ENCODE data around the gene MAT2A. TPM values are rescaled to one million over a fixed set of nuclear protein-coding genes. Genes with fewer than 3 reads are reported as not detected.

Gene MAT2A
- total and polyA plus RNA-seq, 12 donors: 81.7 to 460 (median 122) TPM

DNA sequence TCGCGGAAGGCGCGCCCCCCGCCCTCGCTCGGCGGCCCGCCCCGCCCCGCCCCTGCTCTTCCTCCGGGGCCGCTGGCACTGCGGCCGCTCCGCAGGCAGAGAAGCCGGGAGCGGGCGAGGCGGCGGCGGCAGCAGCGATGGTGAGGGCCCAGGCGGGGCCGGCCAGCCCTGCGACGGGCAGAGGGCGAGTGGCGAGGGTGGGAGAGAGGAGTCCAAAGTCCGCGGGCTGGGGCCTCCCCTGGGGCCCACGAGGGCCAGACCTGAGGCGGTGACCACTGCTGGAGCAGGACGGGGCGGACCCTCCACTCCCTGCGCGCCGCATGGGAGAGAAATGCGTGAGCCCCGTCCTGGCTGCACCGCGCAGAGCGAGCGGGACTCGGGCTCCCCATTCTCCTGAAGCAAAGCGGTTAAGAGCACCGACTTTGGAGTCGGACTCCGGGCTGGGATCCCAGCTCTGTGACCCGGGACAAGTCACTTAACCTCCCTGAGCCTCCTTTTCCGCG is 45.4 kb downstream of the MAT2A start, which contains the start of gene VAMP5:
TSS of gene VAMP5 (plus strand) at position 78 of the 503 bp plus-strand sequence. CDS start at position 138, 60 bp downstream.
- peak in 1 of 2 donors; percentile 57 for DNase-seq
- H3K9me3 ChIP-seq: no peaks in the 10 kb centered on the region
- H3K27me3 ChIP-seq: no peaks in the 10 kb centered on the region
- H3K4me1 ChIP-seq: peaks cover 9 to 80% (median 64%) of the 10 kb centered on the region in 9 donors
- peaks cover 0 to 15% (median 0%) of the 10 kb centered on the region in 9 donors for H3K36me3 ChIP-seq
- intact Hi-C loops (cut with DNase I): no loop called here
- H3K4me3 ChIP-seq: peak within 1 kb of the TSS; percentile 45 to 83 (median 76)
- H3K27ac ChIP-seq: peak within 1 kb of the TSS; percentile 62 to 97 (median 93)
- 6% methylated on average over 50 to 52 of the region's 52 CpGs for WGBS, 2 donors
- peak; percentile 55 to 69 (median 62) for ATAC-seq
- TF ChIP-seq CTCF (IDR thresholded peaks at IDR 0.05): no peak

GRCh38 chr2:85584857-85585780 is 46.2 kb downstream of the MAT2A start:
- Histone ChIP-seq H3K4me1 (peaks cover 11 to 80% (median 64%) of the 10 kb centered on the region in 9 donors), H3K36me3 (peaks cover 0 to 15% (median 0%) of the 10 kb centered on the region in 9 donors), H3K27ac (peak overlapping the region; percentile 62 to 97 (median 93)), H3K9me3 (no peaks in the 10 kb centered on the region), H3K4me3 (peak overlapping the region; percentile 45 to 83 (median 76)), H3K27me3 (no peaks in the 10 kb centered on the region)
- TF ChIP-seq CTCF (IDR thresholded peaks at IDR 0.05): no peak
- intact Hi-C loops (cut with DNase I): no loop called here
- DNase-seq (peak in 1 of 2 donors; percentile 54), ATAC-seq (peak; percentile 36 to 78 (median 68))
- WGBS, 2 donors: 31 to 46% methylated on average over 9 of the region's 9 CpGs

GRCh38 chr2:85585781-85586105 is 46.8 kb downstream of the MAT2A start:
- DNase-seq (no peak), ATAC-seq (peak in 3 of 8 donors; percentile 0 to 3 (median 2))
- H3K4me3 ChIP-seq: peak overlapping the region in 8 of 10 donors; percentile 55 to 83 (median 78)
- WGBS, 2 donors: 50 to 77% methylated on average over 1 of the region's 1 CpG
- no peak for TF ChIP-seq CTCF (IDR thresholded peaks at IDR 0.05)
- no peaks in the 10 kb centered on the region for H3K9me3 ChIP-seq
- no peaks in the 10 kb centered on the region for H3K27me3 ChIP-seq
- peaks cover 13 to 82% (median 67%) of the 10 kb centered on the region in 9 donors for H3K4me1 ChIP-seq
- intact Hi-C loops (cut with DNase I): no loop called here
- peak overlapping the region; percentile 21 to 97 (median 93) for H3K27ac ChIP-seq
- peaks cover 0 to 15% (median 0%) of the 10 kb centered on the region in 9 donors for H3K36me3 ChIP-seq

GRCh38 chr2:85588236-85588635 is 49.3 kb downstream of the MAT2A start:
- DNase-seq: no peak
- peaks cover 17 to 91% (median 84%) of the 10 kb centered on the region in 9 donors for H3K4me1 ChIP-seq
- H3K9me3 ChIP-seq: no peaks in the 10 kb centered on the region
- H3K36me3 ChIP-seq: peaks cover 0 to 12% (median 0%) of the 10 kb centered on the region in 9 donors
- ATAC-seq: no peak
- H3K27me3 ChIP-seq: no peaks in the 10 kb centered on the region
- H3K27ac ChIP-seq: peak overlapping the region; percentile 63 to 97 (median 86)
- WGBS, 2 donors: 70 to 78% methylated on average over 4 of the region's 4 CpGs
- H3K4me3 ChIP-seq: no peak overlapping the region
- intact Hi-C loops (cut with DNase I): no loop called here
- no peak for TF ChIP-seq CTCF (IDR thresholded peaks at IDR 0.05)
